Fibroblast of lung (primary cell): Measurements from ENCODE around the gene ZNF750.

Source experiments
- CTCF ChIP-seq, 2 donors: IDR thresholded peaks in 1 of 2; conservative IDR thresholded peaks in 1 of 2; 1 replicate in 1 of 2; 2 replicates in 1 of 2; pipeline ENCODE4 v1.5.1; 2011 to 2012; ENCODE audit warnings: low read length in 2 of 2, control low read depth in 1 of 2, inconsistent platforms in 1 of 2, low read depth in 1 of 2, mild to moderate bottlenecking in 1 of 2
- EZH2 ChIP-seq: IDR thresholded peaks from 2 replicates; pipeline ENCODE4 v1.5.1; 2012; ENCODE audit warnings: low read length, control low read depth, mild to moderate bottlenecking; ENCODE audit errors: missing control alignments

GRCh38 chr17:82828875-82829487 is 10.8 kb downstream of the ZNF750 start:
- no peak for TF ChIP-seq CTCF (conservative IDR thresholded peaks at IDR 0.05 in 1 of 2, IDR thresholded peaks at IDR 0.05 in 1 of 2; ENCODE audit: low read depth in 1 of 2, low read length in 2 of 2)
- TF ChIP-seq EZH2: no peak
